ENCODE data around the gene LRMDA.

Gene LRMDA

GRCh38 chr10:76031769-76032699 is 600.6 kb downstream of the LRMDA start:
- peak overlapping the region; percentile 97 for H3K27ac ChIP-seq
- no peak for TF ChIP-seq CTCF (conservative IDR thresholded peaks at IDR 0.05)

- TF ChIP-seq CTCF (conservative IDR thresholded peaks at IDR 0.05), result no peak
- H3K27ac ChIP-seq, result peak overlapping the region; percentile 97
Measured at GRCh38 chr10:76032700-76033039, 601.2 kb downstream of the LRMDA start.

GRCh38 chr10:76033457-76034196 is 602.2 kb downstream of the LRMDA start:
- peak overlapping the region; percentile 97 for H3K27ac ChIP-seq
- peak; percentile 57 for TF ChIP-seq CTCF (conservative IDR thresholded peaks at IDR 0.05)

GRCh38 chr10:76034353-76035205 is 603.2 kb downstream of the LRMDA start:
- peak overlapping the region; percentile 97 for H3K27ac ChIP-seq
- TF ChIP-seq CTCF (conservative IDR thresholded peaks at IDR 0.05), result no peak

- no peak for TF ChIP-seq CTCF (conservative IDR thresholded peaks at IDR 0.05)
Measured at GRCh38 chr10:76035206-76036110, 604.0 kb downstream of the LRMDA start.

GRCh38 chr10:76036111-76036940 is 604.9 kb downstream of the LRMDA start:
- H3K27ac ChIP-seq, result peak overlapping the region; percentile 97
- TF ChIP-seq CTCF (conservative IDR thresholded peaks at IDR 0.05), result peak; percentile 93

More at GRCh38 chr10:76035206-76036110, 604.0 kb downstream of the LRMDA start:
- H3K27ac ChIP-seq, result peak overlapping the region; percentile 97

All from VCaP (cell line).